GM21723 (cell line): ENCODE data around the gene GOLIM4.
"Not testable (repeated sequence)": the region's sequence is repeated elsewhere in the genome, so short reads cannot be mapped to it uniquely, and the experiment has no call there.

Source experiments
- ATAC-seq: cut with Tn5 transposase; IDR thresholded peaks from one replicate; pipeline ENCODE4 v1.9.1; 2021; ENCODE audit warnings: mild to moderate bottlenecking, moderate library complexity; ENCODE audit not compliant: unreplicated experiment

Gene GOLIM4

DNA sequence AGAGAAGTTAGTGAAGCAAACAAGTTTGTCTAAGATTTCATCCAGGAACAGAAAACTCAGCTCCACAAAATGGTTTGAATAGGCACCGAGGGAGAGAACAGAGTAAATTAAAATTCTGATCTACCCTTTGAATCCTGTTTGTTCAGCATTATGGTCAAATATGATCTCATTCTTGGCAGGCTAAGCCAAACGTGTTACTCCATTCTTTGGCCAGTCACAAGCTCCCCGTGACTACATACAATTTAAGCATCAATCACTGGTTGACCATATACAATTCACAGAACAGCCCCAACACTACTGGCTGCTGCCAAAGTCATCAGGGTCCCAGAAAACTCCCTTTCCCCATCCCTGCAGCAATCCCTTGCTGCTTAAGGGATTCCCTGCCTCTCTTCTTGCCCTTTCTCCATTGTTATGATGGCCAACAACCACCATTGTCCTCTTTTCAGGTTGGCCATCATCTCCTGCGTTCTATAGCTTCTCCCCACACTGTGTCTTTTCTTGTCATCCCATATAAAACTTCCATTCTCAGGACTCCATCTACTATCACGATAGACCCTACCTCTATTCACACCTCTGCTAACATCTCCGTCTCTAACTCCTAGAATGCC lies 46.3 kb downstream of the GOLIM4 start:
- ATAC-seq, result no peak

DNA sequence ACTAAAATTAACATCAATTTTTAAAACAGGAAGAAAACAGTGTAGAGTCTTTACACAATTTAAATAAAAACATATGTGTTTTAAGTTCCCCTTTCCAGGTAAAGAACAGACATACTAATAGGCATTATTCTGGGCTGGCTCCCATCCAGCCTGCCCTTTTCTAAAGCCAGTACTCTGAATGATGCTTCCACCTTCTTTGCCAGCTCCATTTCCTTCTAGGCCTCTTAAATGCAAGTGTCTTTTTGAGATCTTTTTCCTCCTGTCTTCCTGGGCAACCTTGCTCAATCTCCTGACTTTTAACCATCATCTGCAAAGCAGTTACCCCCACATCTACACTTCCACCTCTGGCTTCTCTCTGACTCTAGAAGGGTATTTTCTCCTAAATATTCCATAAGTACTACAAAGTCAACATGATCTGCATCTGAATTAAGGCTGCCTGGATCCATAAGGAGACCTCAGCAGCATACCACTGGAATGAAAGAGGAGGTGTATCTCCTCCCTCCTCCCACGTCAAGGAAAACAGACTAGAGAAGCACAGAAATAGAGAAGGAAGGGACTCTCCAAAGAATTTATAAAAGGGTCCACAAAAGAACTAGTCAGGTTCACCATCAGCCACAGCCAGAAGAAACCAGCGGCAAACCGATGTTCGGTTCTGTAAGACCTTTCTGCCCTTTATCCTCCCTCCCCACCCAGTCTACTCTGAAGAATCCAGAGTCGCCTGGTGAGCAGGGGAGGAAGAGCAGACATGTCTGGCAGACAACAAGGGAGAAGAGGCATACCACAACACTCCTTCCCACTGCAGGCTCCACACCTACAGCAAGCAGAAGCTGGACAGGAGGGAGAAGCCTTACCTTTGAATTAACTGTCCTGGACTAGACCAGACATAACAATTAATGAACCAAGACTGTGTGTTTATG lies 47.1 kb downstream of the GOLIM4 start:
- no peak for ATAC-seq

DNA sequence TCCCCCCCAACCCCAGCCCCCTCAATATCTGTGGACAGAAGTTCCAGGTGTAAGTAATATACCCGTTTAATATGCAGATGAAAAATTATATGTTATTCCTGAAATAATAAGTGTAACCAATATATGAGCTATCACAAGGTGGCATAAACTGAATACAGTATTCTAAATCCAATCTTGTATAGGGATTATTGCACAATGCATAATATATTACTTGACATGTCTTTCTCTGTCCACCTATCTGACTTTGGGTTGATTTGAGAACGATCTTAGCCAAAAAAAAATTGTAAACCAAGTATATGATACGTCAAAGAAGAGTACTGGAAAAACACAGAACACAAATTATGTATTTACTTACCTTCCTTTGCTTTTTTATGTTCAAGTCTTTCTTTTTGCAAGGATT lies 47.8 kb downstream of the GOLIM4 start:
- ATAC-seq, result no peak

DNA sequence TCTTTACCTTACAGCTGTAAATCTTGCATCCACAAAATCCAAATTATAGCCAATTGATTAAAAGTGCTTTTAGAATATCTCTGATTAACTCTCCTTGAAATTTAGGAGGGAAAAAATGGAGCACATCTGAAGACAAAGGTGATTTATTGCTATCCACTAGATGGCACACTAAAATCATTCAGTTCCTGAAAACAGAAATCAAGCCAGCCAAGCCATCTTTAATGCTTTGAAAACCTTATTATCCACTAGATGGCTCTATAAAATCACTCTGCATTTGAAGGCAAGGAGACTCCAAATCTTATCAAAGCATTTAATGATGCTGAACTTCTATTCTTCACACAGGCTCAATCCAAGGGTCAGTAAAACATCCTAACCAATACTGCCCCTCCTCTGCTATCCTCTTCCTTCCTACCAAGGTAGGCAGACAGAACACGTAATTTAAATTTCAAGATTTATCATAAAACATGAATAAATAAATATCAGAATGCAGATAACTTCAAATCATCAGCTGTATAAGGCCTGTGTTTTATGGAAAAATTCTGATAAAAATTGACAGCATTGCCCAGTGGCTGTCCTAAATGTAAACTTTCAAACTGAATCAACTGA lies 48.4 kb downstream of the GOLIM4 start:
- ATAC-seq, result peak; percentile 80

DNA sequence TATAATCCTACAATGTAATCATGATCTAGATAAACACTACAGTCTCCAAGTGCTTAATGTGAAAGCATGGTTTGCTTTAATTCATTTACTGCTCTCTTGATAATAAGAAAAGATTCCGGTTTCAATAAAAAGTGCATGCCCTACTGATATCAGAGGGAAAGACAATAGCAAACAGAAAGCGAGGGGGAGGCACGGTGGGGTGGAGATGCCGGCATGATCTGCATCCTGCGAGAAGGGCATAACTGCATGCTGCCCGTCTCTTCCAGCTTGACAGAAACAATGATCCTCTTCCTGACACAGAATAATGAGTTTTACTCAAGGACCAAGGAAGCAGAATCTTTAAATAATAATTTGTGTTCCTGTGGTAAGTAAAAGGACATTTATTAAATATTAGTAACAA lies 51.7 kb downstream of the GOLIM4 start:
- ATAC-seq, result no peak

DNA sequence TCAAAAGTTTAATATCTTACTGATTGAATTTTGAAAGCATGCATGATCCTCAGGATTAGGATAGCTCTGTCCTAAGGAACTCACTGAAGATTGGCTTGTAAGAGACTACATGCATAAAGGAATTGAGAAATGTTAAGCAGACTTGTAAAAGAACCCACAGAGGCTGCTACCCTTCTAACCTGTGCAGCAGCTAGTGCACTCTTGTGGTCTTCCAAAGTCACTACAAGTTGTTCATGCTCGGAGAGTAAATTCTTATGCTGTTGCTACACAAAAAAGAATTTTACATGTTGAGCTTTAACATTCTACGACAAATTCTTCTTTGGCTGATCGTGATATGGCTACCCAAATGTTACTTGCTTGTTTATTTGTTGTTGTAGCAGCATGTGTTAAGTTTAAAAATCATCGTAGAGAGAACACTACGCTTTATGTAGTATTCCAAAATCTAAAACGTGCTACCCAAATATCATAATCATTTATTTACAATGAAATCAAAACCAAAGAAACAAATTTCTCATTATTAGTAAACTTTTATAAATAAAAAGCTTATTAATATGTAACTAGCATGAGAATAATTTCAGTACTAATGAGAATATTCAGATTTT lies 55.0 kb downstream of the GOLIM4 start:
- ATAC-seq, result peak; percentile 68

DNA sequence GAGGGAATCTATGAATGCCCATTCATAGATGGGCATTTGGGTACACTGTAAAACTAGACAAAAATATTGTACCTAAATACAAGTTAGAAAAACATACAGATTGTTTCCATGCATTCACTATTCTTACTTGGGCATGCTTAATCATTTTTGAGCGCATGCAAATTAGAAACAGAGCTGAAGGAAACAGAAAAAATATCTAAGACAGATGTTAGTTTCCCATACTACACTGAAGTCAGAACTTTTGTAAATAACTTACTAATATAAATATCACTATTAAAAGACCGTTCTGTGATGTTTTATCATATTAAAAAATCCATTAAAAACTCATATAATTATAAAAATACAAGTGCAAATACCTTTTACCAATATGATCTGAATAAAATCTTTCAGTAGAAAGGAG lies 58.7 kb downstream of the GOLIM4 start:
- no peak for ATAC-seq

DNA sequence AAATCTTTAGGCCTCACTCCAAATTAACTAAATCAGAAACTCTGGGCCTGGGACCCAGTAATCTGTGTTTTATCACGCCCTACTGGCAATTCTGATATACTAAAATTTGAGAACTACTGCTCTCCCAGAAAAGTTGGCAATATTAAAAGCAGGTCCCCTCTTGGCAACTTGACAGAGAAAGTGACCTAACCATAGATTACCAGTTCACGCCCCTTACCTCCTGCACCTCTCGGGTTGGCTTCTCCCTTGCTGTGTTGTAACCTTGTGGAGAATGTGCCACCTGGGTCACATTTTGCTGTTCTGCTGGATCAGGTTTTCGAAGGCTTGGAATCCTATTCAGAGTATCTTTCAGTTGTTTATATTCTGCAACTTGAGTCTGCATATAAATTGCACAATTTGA lies 59.1 kb downstream of the GOLIM4 start:
- ATAC-seq, result no peak

DNA sequence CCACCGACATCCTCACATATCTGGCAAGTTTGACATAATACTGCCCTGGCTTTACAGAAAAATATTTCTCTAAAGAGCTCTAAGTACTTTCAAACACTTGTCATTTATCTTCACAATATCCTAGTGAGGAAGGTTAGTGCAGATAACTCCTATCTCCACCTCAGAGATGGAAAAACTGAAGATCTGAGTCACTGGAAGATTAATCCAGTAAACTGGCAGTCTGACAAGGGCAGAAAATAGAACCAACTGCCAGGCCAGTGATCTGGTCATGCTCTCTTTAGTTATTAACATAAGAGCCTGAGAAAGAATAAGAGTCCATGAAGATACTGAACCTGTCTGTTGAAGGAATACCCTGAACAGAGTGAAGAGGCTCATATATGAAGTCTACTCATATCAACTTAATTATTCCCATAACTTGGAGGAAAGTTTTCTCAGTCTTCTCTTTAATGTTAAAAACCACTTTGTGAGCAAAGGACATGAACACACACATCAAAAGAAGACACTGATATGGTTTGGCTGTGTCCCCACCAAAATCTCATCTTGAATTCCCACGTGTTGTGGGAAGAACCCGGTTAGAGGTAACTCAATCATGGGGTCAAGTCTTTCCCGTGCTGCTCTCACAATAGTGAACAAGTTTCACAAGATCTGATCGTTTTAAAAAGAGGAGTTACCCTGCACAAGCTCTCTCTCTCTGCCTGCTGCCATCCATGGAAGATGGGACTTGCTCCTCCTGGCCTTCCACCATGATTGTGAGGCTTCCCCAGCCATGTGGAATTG lies 61.4 kb downstream of the GOLIM4 start:
- ATAC-seq, result no peak

DNA sequence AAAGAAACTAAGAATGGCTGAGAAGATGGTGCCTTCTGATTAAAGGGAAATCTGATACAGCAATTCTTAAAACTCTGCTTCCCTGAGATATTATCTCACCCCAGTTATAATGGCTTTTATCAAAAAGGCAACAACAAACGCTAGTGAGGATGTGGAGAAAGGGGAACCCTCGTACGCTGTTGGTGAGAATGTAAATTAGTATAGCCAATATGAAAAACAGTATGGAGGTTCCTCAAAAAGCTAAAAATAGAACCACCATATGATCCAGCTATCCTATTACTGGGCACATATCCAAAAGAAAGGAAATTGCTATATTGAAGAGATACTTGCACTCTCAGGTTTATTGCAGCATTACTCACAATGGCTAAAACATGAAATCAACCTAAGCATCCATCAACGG lies 65.1 kb downstream of the GOLIM4 start:
- no peak for ATAC-seq

DNA sequence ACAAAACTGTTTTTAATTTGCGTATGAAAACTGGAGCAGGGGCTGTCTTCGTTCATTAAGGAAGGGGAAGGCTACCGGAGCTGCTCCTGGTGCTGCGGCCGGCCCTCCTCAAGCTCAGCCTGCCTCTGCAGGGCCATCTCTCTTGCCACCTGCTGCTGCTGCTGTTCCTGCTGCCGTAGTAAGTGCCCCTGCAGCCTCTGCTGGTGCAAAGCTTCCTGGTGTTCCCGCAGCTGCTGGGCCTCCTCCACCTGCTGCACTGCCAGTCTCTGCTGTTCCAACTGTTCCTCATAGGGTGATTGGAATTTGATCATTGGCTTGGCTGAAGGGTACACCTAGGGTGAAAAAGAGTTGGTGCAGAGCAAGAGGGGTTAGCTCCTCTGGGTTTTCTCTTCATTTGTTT lies 66.0 kb downstream of the GOLIM4 start:
- no peak for ATAC-seq

DNA sequence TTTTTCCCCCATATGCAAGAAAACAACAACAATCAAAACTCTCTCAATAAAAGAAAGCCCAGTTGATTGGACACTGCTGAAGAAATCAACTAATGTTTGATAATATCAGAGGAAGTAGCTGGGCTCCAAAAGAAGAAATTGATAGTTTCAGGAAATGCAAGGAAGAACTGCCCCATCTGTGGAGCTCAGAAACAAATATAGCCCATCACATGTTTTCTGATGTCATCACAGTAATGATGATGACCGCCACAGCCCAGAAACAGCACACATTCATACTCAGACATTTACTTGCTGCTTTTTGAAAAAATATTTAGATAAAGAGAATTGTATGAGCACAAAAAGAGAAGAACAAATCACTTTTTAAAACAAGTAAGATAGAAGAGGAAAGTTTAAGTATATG lies 67.6 kb downstream of the GOLIM4 start:
- no peak for ATAC-seq

DNA sequence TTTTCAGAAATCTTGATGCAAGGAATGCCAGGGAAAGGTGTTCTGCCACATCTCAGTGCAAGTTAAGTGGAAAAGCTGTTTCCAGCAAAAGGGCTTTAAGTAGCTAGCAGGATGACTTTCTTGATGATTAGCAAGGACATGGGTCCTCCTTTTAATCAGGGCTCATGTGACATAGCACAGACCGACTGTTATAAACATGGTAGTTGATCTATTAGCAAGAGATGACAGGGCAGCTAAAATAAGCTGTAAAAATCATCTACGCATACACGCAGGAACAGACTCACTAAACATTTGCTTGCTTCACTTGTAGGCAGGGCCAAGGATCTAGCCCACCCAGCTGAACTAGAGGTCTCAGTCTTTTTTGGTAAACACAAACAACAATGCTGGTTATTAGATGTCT lies 69.0 kb downstream of the GOLIM4 start:
- no peak for ATAC-seq

DNA sequence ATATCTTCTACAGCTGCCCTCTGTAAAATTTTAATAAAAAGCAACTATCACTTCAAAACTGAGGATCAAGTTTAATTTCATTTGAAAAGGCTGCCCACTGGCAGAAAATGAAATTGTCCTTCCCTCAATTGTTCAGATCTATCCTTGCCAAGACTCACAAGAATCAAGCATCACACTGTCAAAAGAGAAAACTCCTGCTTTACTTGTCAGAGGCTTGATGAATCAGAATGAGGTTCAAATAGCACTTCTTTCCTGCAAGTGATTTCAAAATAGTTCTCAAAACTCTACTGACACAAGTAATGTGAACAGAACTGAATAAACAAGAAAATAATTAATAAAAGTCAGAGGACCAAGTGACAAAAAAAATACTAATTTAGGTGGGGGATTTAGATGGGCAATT lies 70.6 kb downstream of the GOLIM4 start:
- ATAC-seq, result no peak

DNA sequence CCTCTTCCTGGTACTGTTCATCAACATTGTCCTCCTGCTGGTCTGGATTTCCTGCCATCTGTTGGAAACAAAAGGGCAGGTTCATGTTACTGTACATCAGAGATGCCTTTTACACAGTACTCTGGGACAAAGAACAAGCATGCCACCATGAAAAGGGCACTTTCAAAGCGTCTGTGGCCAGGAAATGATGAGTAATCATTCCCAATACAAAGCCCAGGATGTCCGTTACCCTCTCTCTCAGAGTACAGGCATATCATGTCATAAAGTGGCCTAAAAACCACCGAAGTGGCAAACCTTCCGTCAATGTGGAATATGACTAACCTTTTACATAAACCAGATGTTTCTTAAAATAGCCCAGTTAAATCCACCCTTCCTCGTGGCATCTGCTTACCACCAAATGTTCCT lies 71.2 kb downstream of the GOLIM4 start:
- no peak for ATAC-seq

DNA sequence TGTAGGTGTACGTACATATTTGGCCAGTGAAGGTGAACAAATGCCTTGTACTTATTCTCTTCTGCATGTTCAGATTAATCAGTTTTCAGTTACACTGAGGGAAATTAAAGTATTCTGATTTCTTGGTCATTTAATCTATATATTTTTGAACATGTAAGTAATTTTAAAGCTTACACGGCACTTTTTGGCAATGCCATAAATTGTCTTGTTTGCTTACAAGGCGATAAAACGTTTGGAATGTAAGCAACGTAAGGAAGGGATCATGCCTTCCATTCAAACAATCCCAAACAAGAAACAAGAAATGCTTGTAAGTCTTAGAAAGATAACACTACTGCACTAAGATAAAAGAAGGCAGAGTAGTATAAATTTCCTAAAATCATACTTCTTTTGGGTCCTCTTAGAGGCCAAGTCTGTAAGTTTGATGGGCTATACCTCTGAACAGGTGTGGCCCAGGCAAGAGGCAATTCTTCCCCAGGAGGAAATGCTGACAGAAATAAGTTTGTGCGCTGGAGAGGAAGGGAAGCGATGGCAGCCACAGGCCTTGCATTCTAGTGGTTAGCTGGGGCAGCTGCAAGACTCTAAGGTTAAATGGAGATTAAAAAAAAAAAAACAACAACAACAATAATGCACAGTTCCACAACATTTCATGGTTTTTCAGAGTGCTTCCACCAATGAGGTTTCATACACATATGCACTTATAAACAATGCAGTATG lies 73.8 kb downstream of the GOLIM4 start:
- ATAC-seq, result no peak

DNA sequence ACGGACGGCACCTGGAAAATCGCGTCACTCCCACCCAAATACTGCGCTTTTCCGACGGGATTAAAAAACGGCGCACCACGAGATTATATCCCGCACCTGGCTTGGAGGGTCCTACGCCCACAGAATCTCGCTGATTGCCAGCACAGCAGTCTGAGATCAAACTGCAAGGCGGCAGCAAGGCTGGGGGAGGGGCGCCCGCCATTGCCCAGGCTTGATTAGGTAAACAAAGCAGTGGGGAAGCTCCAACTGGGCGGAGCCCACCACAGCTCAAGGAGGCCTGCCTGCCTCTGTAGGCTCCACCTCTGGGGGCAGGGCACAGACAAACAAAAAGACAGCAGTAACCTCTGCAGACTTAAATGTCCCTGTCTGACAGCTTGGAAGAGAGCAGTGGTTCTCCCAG lies 84.4 kb downstream of the GOLIM4 start:
- ATAC-seq, result not testable (repeated sequence)

DNA sequence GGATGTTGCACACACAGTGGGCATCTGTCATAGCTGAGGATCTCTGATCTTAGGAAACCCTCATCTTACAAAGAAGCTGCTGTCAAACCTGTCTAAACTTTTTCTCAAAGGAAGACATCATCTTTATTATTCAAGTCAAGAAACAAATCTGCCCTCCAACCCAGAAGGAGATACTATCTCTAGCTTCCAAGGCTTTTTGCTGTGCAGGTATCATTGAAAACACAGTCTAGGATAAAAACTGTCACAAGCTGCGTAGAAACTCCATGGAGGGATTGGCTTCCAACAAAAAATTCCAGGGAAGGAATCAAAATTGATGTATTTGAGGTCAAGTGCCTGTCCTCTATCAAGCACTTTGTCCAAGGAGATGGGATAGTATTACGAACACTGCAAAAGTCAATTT lies 89.1 kb downstream of the GOLIM4 start:
- ATAC-seq, result no peak

DNA sequence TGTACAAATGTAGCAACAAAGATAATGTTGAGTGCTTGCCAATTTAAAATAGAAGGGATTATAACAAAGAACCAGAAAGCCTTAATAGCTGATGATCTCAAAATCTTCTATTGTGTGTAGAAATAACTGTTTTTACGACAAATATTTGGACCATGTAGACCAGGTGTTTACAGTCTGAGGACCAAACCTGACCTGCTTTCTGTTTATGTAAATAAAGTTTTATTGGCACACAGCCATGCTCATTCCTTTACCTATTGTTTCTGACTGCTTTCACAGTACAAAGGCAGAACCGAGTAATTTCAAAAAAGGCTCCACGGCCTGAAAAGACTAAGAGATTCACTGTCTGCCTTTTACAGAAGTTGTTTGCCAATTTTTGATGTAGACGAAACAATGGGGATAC lies 91.8 kb downstream of the GOLIM4 start:
- ATAC-seq, result no peak

DNA sequence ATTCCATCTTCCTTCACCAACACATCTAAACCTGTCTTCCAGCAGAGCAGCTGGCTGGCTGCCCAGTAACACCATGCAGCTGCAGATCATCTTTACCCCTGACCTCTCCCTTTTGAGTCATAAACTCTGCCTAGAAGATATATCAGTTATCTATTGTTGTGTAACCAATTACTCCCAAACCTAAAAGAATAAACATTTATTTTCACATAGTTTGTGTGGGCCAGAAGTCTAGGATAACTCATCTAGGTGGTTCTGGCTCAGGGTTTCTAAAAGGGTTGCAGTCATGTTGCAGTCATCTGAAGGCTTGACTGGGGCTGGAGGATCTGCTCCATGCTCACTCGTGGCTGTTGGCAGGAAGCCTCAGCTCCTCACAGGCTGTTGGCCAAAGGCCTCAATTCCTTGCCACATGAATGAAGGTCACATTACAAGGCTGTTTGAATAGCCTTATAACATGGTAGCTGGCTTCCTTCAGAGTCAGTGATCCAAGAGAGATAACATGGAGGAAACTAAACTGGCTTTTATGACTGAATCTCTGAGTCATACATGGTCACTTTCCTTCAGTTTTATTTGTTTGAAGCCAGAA lies 92.8 kb downstream of the GOLIM4 start:
- ATAC-seq, result no peak
